CD4-positive, alpha-beta T cell treated with Interferon gamma for 1 hour (primary cell): ENCODE results near the gene MGAT4C.

ENCODE experiments used
- DNase-seq: peaks from one replicate; pipeline ENCODE4 v3.0.0-alpha.2; 2020

The MGAT4C gene

GRCh38 chr12:85963326-85963725 lies 292.9 kb downstream of the MGAT4C start:
- DNase-seq = no peak

GRCh38 chr12:85956081-85956480 lies 300.1 kb downstream of the MGAT4C start:
- no peak for DNase-seq

- no peak for DNase-seq
These were observed 301.1 kb downstream of the MGAT4C start for GRCh38 chr12:85955127-85955526.

- no peak for DNase-seq
These were observed 304.4 kb downstream of the MGAT4C start for GRCh38 chr12:85951823-85952222.

- no peak for DNase-seq
These were observed 306.9 kb downstream of the MGAT4C start for GRCh38 chr12:85949253-85949652.

- no peak for DNase-seq
These were observed 307.9 kb downstream of the MGAT4C start for GRCh38 chr12:85948340-85948739.

GRCh38 chr12:85947286-85947685 lies 308.9 kb downstream of the MGAT4C start:
- no peak for DNase-seq

GRCh38 chr12:85946375-85946774 lies 309.8 kb downstream of the MGAT4C start:
- DNase-seq = no peak

- DNase-seq = no peak
These were observed 329.0 kb downstream of the MGAT4C start for GRCh38 chr12:85927166-85927565.

GRCh38 chr12:85923767-85924331 lies 332.3 kb downstream of the MGAT4C start:
- no peak for DNase-seq

- no peak for DNase-seq
These were observed 335.8 kb downstream of the MGAT4C start for GRCh38 chr12:85920324-85920947.
